ENCODE data around the gene ZSWIM5.

The ZSWIM5 gene

DNA sequence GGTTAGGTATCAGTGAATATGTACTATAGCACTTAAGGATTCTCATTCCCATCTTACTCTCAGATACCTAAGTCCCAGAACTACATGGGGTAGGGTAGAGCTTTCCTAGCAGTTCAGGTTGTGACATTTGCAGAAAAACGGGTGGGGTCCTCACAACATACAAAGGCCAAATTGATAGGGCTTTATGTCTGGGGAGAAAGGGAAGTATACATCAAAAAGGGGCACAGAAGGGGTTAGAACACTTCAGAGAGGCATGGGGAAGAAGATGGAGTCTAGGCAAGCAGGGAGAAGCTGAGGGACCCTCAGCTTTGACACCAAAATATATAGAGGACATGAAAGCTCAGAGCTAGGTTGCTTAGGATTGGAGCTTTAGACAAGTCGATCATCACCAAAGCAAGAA lies 190.7 kb downstream of the ZSWIM5 start:
- no peak overlapping the region for H3K27ac ChIP-seq (ENCODE audit: extremely low read depth, low read depth, low read length)
- TF ChIP-seq ZNF121 (tag by site-specific recombination; IDR thresholded peaks at IDR 0.05) (no peak), SCRT2 (tag by site-specific recombination; IDR thresholded peaks at IDR 0.05) (no peak), ZSCAN16 (tag by site-specific recombination; IDR thresholded peaks at IDR 0.05) (no peak), ZNF521 (tag by site-specific recombination; IDR thresholded peaks at IDR 0.05) (no peak), IKZF3 (tag by site-specific recombination; IDR thresholded peaks at IDR 0.05) (no peak), ZNF10 (tag by site-specific recombination; IDR thresholded peaks at IDR 0.05) (no peak), GLI4 (tag by site-specific recombination; IDR thresholded peaks at IDR 0.05) (no peak), ZNF48 (tag by site-specific recombination; IDR thresholded peaks at IDR 0.05) (no peak), ZNF274 (IDR thresholded peaks at IDR 0.05; ENCODE audit: low read length) (no peak), ZNF274 (tag by site-specific recombination; IDR thresholded peaks at IDR 0.05; ENCODE audit: borderline replicate concordance) (no peak), YY1 (tag by site-specific recombination; IDR thresholded peaks at IDR 0.05) (no peak)
- TF ChIP-seq, protein P1, sequence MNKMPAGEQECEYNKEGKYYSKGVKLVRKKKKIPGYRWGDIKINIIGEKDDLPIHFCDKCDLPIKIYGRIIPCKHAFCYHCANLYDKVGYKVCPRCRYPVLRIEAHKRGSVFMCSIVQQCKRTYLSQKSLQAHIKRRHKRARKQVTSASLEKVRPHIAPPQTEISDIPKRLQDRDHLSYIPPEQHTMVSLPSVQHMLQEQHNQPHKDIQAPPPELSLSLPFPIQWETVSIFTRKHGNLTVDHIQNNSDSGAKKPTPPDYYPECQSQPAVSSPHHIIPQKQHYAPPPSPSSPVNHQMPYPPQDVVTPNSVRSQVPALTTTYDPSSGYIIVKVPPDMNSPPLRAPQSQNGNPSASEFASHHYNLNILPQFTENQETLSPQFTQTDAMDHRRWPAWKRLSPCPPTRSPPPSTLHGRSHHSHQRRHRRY (tag by site-specific recombination; IDR thresholded peaks at IDR 0.05): no peak
- TF ChIP-seq, protein P2, sequence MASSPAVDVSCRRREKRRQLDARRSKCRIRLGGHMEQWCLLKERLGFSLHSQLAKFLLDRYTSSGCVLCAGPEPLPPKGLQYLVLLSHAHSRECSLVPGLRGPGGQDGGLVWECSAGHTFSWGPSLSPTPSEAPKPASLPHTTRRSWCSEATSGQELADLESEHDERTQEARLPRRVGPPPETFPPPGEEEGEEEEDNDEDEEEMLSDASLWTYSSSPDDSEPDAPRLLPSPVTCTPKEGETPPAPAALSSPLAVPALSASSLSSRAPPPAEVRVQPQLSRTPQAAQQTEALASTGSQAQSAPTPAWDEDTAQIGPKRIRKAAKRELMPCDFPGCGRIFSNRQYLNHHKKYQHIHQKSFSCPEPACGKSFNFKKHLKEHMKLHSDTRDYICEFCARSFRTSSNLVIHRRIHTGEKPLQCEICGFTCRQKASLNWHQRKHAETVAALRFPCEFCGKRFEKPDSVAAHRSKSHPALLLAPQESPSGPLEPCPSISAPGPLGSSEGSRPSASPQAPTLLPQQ (tag by site-specific recombination; IDR thresholded peaks at IDR 0.05): no peak
- TF ChIP-seq, protein P3, sequence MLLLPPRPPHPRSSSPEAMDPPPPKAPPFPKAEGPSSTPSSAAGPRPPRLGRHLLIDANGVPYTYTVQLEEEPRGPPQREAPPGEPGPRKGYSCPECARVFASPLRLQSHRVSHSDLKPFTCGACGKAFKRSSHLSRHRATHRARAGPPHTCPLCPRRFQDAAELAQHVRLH (tag by site-specific recombination; IDR thresholded peaks at IDR 0.05): no peak
- H3K4me3 ChIP-seq (ENCODE audit: low read depth, low read length): no peak overlapping the region
- ChIA-PET POLR2A (interaction anchor here (0.6 kb wide), 2 partner anchors 171 to 226 kb away, joined by 3 to 4 read pairs; no protein-coding TSS in a partner anchor), CTCF (interaction anchor here (0.8 to 12.0 kb wide), 3 partner anchors 17 to 282 kb away, joined by 3 to 304 read pairs (median 9); no protein-coding TSS in a partner anchor)
- H3K36me3 ChIP-seq (ENCODE audit: control insufficient read depth in 2 of 2, insufficient read depth in 1 of 2, low read length in 2 of 2): peaks cover 0 to 35% of the 10 kb centered on the region in 2 experiments; a peak in 1 of 3 replicates
- H3K9me3 ChIP-seq (ENCODE audit: control insufficient read depth, insufficient read depth, low read depth, low read length): no peaks in the 10 kb centered on the region
- no peaks in the 10 kb centered on the region for H3K4me1 ChIP-seq (ENCODE audit: control insufficient read depth, insufficient read depth, low read length)

DNA sequence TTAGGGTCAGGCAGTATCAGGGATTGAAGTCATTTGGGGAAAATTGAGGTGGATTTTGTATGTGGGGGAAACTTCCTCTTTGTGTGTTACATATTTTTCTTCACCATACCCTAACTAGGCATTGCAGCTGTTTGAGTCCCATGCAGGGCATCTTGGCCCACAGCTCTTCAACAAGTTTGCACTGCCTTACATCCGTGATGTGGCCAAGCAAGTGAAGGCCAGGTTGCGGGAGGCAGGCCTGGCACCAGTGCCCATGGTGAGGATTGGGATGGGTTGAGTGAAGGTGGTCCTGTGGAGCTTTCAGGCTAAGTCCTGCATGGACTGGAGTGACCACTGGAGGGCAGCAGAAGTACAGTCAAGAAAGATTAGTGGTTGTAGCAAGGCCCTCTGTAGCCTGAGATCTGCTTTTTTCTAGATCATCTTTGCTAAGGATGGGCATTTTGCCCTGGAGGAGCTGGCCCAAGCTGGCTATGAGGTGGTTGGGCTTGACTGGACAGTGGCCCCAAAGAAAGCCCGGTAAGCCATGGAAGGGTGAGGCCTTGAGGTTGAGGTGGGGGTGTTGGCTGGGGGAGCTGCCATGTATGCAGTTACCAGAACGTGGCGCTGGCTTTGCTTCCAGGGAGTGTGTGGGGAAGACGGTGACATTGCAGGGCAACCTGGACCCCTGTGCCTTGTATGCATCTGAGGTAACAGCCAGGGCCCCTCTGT lies 191.9 kb downstream of the ZSWIM5 start:
- Histone ChIP-seq H3K27ac (ENCODE audit: extremely low read depth, low read depth, low read length) (no peak overlapping the region), H3K9me3 (ENCODE audit: control insufficient read depth, insufficient read depth, low read depth, low read length) (no peaks in the 10 kb centered on the region), H3K36me3 (ENCODE audit: control insufficient read depth in 2 of 2, insufficient read depth in 1 of 2, low read length in 2 of 2) (peaks cover 0 to 39% of the 10 kb centered on the region in 2 experiments; a peak in 1 of 3 replicates), H3K4me3 (ENCODE audit: low read depth, low read length) (no peak overlapping the region), H3K4me1 (ENCODE audit: control insufficient read depth, insufficient read depth, low read length) (no peaks in the 10 kb centered on the region)
- POLR2A ChIA-PET: interaction anchor here (0.7 to 5.7 kb wide), 6 partner anchors 221 to 478 kb away, joined by 3 to 83 read pairs (median 4); partner anchors contain the start of gene TESK2
- CTCF ChIA-PET: interaction anchor here (0.5 to 12.0 kb wide), 33 partner anchors 16 to 570 kb away, joined by 3 to 304 read pairs (median 4); partner anchors contain the start of genes CCDC163, MMACHC, PTCH2 and TESK2
- TF ChIP-seq ZNF701 (tag by site-specific recombination; IDR thresholded peaks at IDR 0.05) (no peak), ZNF211 (tag by site-specific recombination; IDR thresholded peaks at IDR 0.05; ENCODE audit: low read depth) (no peak), ZNF785 (tag by site-specific recombination; IDR thresholded peaks at IDR 0.05) (no peak), ZNF248 (tag by site-specific recombination; IDR thresholded peaks at IDR 0.05) (no peak), ZBTB7A (tag by site-specific recombination; IDR thresholded peaks at IDR 0.05; ENCODE audit: low read depth) (no peak), ZEB2 (tag by site-specific recombination; IDR thresholded peaks at IDR 0.05) (peak; percentile 29; the same call in 1 of the 2 replicates)
- TF ChIP-seq, protein P4, sequence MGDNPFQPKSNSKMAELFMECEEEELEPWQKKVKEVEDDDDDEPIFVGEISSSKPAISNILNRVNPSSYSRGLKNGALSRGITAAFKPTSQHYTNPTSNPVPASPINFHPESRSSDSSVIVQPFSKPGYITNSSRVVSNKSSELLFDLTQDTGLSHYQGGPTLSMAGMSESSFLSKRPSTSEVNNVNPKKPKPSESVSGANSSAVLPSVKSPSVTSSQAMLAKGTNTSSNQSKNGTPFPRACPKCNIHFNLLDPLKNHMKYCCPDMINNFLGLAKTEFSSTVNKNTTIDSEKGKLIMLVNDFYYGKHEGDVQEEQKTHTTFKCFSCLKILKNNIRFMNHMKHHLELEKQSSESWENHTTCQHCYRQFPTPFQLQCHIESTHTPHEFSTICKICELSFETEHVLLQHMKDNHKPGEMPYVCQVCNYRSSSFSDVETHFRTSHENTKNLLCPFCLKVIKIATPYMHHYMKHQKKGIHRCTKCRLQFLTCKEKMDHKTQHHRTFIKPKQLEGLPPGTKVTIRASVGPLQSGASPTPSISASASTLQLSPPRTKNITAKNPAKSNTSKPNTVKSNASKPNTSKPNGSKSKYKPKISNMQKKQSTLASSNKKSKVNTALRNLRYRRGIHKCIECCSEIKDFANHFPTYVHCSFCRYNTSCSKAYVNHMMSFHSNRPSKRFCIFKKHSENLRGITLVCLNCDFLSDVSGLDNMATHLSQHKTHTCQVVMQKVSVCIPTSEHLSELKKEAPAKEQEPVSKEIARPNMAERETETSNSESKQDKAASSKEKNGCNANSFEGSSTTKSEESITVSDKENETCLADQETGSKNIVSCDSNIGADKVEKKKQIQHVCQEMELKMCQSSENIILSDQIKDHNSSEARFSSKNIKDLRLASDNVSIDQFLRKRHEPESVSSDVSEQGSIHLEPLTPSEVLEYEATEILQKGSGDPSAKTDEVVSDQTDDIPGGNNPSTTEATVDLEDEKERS (tag by site-specific recombination; IDR thresholded peaks at IDR 0.05): no peak
- TF ChIP-seq, protein P5, sequence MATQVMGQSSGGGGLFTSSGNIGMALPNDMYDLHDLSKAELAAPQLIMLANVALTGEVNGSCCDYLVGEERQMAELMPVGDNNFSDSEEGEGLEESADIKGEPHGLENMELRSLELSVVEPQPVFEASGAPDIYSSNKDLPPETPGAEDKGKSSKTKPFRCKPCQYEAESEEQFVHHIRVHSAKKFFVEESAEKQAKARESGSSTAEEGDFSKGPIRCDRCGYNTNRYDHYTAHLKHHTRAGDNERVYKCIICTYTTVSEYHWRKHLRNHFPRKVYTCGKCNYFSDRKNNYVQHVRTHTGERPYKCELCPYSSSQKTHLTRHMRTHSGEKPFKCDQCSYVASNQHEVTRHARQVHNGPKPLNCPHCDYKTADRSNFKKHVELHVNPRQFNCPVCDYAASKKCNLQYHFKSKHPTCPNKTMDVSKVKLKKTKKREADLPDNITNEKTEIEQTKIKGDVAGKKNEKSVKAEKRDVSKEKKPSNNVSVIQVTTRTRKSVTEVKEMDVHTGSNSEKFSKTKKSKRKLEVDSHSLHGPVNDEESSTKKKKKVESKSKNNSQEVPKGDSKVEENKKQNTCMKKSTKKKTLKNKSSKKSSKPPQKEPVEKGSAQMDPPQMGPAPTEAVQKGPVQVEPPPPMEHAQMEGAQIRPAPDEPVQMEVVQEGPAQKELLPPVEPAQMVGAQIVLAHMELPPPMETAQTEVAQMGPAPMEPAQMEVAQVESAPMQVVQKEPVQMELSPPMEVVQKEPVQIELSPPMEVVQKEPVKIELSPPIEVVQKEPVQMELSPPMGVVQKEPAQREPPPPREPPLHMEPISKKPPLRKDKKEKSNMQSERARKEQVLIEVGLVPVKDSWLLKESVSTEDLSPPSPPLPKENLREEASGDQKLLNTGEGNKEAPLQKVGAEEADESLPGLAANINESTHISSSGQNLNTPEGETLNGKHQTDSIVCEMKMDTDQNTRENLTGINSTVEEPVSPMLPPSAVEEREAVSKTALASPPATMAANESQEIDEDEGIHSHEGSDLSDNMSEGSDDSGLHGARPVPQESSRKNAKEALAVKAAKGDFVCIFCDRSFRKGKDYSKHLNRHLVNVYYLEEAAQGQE (tag by site-specific recombination; IDR thresholded peaks at IDR 0.05): no peak
- TF ChIP-seq, protein P6, sequence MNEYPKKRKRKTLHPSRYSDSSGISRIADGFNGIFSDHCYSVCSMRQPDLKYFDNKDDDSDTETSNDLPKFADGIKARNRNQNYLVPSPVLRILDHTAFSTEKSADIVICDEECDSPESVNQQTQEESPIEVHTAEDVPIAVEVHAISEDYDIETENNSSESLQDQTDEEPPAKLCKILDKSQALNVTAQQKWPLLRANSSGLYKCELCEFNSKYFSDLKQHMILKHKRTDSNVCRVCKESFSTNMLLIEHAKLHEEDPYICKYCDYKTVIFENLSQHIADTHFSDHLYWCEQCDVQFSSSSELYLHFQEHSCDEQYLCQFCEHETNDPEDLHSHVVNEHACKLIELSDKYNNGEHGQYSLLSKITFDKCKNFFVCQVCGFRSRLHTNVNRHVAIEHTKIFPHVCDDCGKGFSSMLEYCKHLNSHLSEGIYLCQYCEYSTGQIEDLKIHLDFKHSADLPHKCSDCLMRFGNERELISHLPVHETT (tag by site-specific recombination; IDR thresholded peaks at IDR 0.05): no peak

Measured in HEK293 (cell line).